ENCODE measurements around the gene ARSB.

DNA sequence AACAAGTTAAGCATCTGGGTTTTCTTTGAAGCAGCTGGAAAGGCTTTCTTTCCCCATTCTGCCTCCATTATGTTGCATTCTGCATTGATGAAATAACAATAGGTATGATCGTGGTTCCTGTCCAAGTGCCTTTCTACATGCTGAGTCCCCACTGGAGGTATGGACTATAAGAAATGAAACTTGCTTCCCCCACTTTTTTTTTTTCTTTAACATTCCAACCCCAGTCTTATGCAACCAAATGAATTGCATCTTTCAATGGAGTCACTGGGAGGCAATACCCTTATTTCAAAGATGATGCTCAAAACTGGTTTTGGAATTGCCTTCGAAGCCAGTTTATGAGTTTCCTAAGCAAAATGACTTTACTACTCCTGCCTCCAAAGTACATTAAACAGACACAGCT, 58.9 kb downstream of the ARSB start:
- no peak for TF ChIP-seq EZH2phosphoT487 (IDR thresholded peaks at IDR 0.05; ENCODE audit: insufficient read depth, low read depth)
- TF ChIP-seq EZH2 (IDR thresholded peaks at IDR 0.05; ENCODE audit: insufficient read depth, poor library complexity, severe bottlenecking) = no peak
